Hematopoietic multipotent progenitor cell treated with erythropoietin and hydrocortisone succinate and interleukin-3 and kit ligand, for 8 days (in vitro differentiated cells): ENCODE data around the gene SLC28A1.
A peak's percentile ranks its signal among the peaks of the same experiment; 100 is the strongest.

ENCODE experiments used
- DNase-seq: peaks from one replicate; pipeline ENCODE4 v3.0.0-alpha.2; 2015

SLC28A1 gene

GRCh38 chr15:84883916-84884781, at the start of gene SLC28A1:
SLC28A1 (plus strand) TSS chr15:84884662; CDS start chr15:84887761, 3,099 bp downstream.
- no peak for DNase-seq

GRCh38 chr15:84834969-84835368, 49.5 kb upstream of the SLC28A1 start:
- no peak for DNase-seq

GRCh38 chr15:84835661-84836337, 48.7 kb upstream of the SLC28A1 start:
- no peak for DNase-seq

GRCh38 chr15:84836844-84837243, 47.6 kb upstream of the SLC28A1 start:
- DNase-seq, result no peak

- no peak for DNase-seq
These were observed 44.7 kb upstream of the SLC28A1 start for GRCh38 chr15:84839714-84840113.

- DNase-seq, result no peak
These were observed 44.2 kb upstream of the SLC28A1 start for GRCh38 chr15:84840255-84840654.

GRCh38 chr15:84840741-84841429, 43.6 kb upstream of the SLC28A1 start:
- DNase-seq, result no peak

GRCh38 chr15:84842781-84843180, 41.7 kb upstream of the SLC28A1 start:
- DNase-seq, result no peak

- DNase-seq, result no peak
These were observed 39.5 kb upstream of the SLC28A1 start for GRCh38 chr15:84844964-84845363.

GRCh38 chr15:84845631-84846030, 38.8 kb upstream of the SLC28A1 start:
- peak; percentile 62 for DNase-seq

- DNase-seq, result no peak
These were observed 38.2 kb upstream of the SLC28A1 start for GRCh38 chr15:84846269-84846668.

- no peak for DNase-seq
These were observed 37.1 kb upstream of the SLC28A1 start for GRCh38 chr15:84847382-84847781.

GRCh38 chr15:84852212-84852611, 32.2 kb upstream of the SLC28A1 start:
- DNase-seq, result no peak

- no peak for DNase-seq
These were observed 29.3 kb upstream of the SLC28A1 start for GRCh38 chr15:84855136-84855535.

- no peak for DNase-seq
These were observed 28.7 kb upstream of the SLC28A1 start for GRCh38 chr15:84855765-84856164.

GRCh38 chr15:84856731-84857417, 27.6 kb upstream of the SLC28A1 start:
- DNase-seq, result no peak

GRCh38 chr15:84857418-84858004, 27.0 kb upstream of the SLC28A1 start:
- DNase-seq, result no peak

GRCh38 chr15:84858231-84858630, 26.2 kb upstream of the SLC28A1 start:
- DNase-seq, result no peak

GRCh38 chr15:84859144-84859543, 25.3 kb upstream of the SLC28A1 start:
- no peak for DNase-seq

- DNase-seq, result no peak
These were observed 24.8 kb upstream of the SLC28A1 start for GRCh38 chr15:84859651-84860050.

GRCh38 chr15:84861781-84862180, 22.7 kb upstream of the SLC28A1 start:
- DNase-seq, result no peak

GRCh38 chr15:84862214-84862975, 22.1 kb upstream of the SLC28A1 start:
- no peak for DNase-seq
